ENCODE data around the gene PPP1R3A.

DNA sequence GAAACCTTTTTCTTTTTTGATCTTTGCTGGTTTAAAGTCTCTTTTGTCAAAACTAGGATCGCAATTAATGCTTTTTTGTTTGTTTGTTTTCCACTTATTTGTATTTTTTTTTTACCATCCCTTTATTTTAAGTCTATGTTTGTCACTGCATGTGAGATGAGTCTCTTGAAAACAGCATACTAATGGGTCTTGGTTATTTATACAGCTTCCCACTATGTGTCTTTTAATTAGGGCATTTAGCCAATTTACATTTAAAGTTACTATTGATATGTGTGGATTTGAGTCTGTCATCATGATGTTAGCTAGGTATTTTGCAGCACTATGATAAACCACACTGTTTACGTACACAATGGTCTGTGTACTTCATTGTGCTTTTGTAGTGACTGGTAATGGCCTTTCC is 34.7 kb upstream of the PPP1R3A start:
- TF ChIP-seq, protein P1, sequence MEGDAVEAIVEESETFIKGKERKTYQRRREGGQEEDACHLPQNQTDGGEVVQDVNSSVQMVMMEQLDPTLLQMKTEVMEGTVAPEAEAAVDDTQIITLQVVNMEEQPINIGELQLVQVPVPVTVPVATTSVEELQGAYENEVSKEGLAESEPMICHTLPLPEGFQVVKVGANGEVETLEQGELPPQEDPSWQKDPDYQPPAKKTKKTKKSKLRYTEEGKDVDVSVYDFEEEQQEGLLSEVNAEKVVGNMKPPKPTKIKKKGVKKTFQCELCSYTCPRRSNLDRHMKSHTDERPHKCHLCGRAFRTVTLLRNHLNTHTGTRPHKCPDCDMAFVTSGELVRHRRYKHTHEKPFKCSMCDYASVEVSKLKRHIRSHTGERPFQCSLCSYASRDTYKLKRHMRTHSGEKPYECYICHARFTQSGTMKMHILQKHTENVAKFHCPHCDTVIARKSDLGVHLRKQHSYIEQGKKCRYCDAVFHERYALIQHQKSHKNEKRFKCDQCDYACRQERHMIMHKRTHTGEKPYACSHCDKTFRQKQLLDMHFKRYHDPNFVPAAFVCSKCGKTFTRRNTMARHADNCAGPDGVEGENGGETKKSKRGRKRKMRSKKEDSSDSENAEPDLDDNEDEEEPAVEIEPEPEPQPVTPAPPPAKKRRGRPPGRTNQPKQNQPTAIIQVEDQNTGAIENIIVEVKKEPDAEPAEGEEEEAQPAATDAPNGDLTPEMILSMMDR (IDR thresholded peaks at IDR 0.05): no peak
- no peak for TF ChIP-seq POLR2A (IDR thresholded peaks at IDR 0.05)

Data from ovary (tissue), 3 donors.